HL-60 (cell line): Measurements from ENCODE around the gene HES6.

Experiments used
- DNase-seq, 2 experiments: peaks; one replicate each; pipeline ENCODE4 v3.0.0-alpha.2; 2010 to 2020; ENCODE audit warnings: low read depth in 1 of 2, low spot score in 1 of 2
- H3K27ac ChIP-seq: fragments of 250-450 bp; sonication (Bioruptor Pico); replicated peaks from 2 replicates; pipeline ENCODE4 v1.5.1; 2020; ENCODE audit warnings: mild to moderate bottlenecking, moderate library complexity
- H3K27me3 ChIP-seq: fragments of 250-450 bp; sonication (Bioruptor Pico); 2 replicates; pipeline ENCODE4 v1.5.1; 2021; ENCODE audit warnings: mild to moderate bottlenecking, moderate library complexity; ENCODE audit not compliant: insufficient read depth, poor library complexity, severe bottlenecking
- H3K4me3 ChIP-seq: replicated peaks from 2 replicates; pipeline ENCODE4 v1.5.1; 2011; ENCODE audit warnings: mild to moderate bottlenecking, control low read depth, low read length; ENCODE audit not compliant: insufficient read depth
- CTCF ChIP-seq: IDR thresholded peaks from one replicate; pipeline ENCODE4 v1.5.1; 2011; ENCODE audit warnings: low read length, control low read depth, inconsistent platforms; ENCODE audit not compliant: insufficient read depth
- GABPA ChIP-seq: IDR thresholded peaks from 2 replicates; pipeline ENCODE4 v1.6.1; 2012; ENCODE audit warnings: low read depth
- POLR2AphosphoS5 ChIP-seq: IDR thresholded peaks from 2 replicates; pipeline ENCODE4 v1.6.1; 2012; ENCODE audit warnings: low read depth
- REST ChIP-seq: IDR thresholded peaks from 2 replicates; pipeline ENCODE4 v1.6.1; 2012; ENCODE audit warnings: low read depth; ENCODE audit not compliant: insufficient replicate concordance
- SPI1 ChIP-seq: IDR thresholded peaks from 2 replicates; pipeline ENCODE4 v1.6.1; 2012; ENCODE audit warnings: low read depth, mild to moderate bottlenecking, borderline replicate concordance

The HES6 gene

GRCh38 chr2:238265605-238266004, 25.8 kb upstream of the HES6 start:
- TF ChIP-seq CTCF (no peak), GABPA (no peak), SPI1 (no peak), REST (no peak), POLR2AphosphoS5 (no peak)
- no peak overlapping the region for H3K4me3 ChIP-seq
- H3K27ac ChIP-seq, result no peak overlapping the region
- no peaks in the 10 kb centered on the region for H3K27me3 ChIP-seq
- no peak for DNase-seq

- Histone ChIP-seq H3K4me3 (no peak overlapping the region), H3K27me3 (no peaks in the 10 kb centered on the region), H3K27ac (no peak overlapping the region)
- no peak for DNase-seq
- TF ChIP-seq CTCF (no peak), GABPA (no peak), POLR2AphosphoS5 (no peak), SPI1 (no peak)
Observed at GRCh38 chr2:238264072-238264460, 24.2 kb upstream of the HES6 start.

GRCh38 chr2:238263204-238264071, 23.6 kb upstream of the HES6 start:
- Histone ChIP-seq H3K4me3 (no peak overlapping the region), H3K27ac (no peak overlapping the region), H3K27me3 (no peaks in the 10 kb centered on the region)
- TF ChIP-seq REST, result no peak
- TF ChIP-seq GABPA, result no peak
- peak; percentile 29; the same call in 1 of the 2 replicates for TF ChIP-seq POLR2AphosphoS5
- no peak for TF ChIP-seq SPI1
- peak; percentile 70 for TF ChIP-seq CTCF
- peak; percentile 63 to 89 for DNase-seq
